Kidney tubule cell (primary cell): Measurements from ENCODE around the gene FMO1.
A peak's percentile ranks its signal among the peaks of the same experiment; 100 is the strongest.
"Not testable (repeated sequence)": the region's sequence is repeated elsewhere in the genome, so short reads cannot be mapped to it uniquely, and the experiment has no call there.

Experiments used
- DNase-seq: peaks from one replicate; pipeline ENCODE4 v3.0.0-alpha.2; 2018; ENCODE audit warnings: low spot score

The FMO1 gene

DNA sequence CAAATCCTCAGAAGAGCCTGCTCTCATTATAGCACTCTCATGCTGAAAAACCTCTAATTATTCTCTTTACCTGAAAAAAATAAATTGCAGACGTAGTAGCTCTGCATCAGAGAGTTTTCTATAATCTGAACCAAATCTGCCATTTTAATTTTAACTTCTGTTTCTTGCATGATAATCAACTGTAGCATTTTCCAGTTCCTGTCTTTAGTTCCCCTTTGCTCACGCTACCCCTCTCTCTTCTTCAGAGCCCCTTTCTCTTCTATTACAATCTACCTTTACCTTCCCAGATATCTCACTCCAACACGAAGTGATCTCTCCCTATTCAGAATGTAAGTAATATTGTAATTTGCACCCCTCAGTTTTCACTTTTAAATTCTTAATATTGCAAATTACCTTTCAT lies 31.4 kb downstream of the FMO1 start:
- DNase-seq: no peak

DNA sequence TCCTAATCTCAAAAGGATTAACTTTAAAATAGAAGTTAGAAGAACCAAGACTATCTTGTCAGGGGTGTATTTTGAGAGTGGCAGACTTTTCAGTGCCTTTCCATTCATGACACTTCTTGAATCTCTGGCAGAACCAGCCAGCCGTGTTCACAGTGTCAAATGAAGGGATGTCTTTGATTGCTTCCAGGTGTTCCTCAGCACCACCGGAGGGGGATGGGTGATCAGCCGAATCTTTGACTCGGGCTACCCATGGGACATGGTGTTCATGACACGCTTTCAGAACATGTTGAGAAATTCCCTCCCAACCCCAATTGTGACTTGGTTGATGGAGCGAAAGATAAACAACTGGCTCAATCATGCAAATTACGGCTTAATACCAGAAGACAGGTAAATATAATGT lies 32.3 kb downstream of the FMO1 start:
- no peak for DNase-seq

GRCh38 chr1:171286032-171286705 lies 37.9 kb downstream of the FMO1 start:
- peak; percentile 77 for DNase-seq

GRCh38 chr1:171290621-171291020 lies 42.3 kb downstream of the FMO1 start:
- DNase-seq: no peak

- DNase-seq: no peak
These were observed 44.5 kb downstream of the FMO1 start for GRCh38 chr1:171292799-171293198.

GRCh38 chr1:171295383-171295782 lies 47.1 kb downstream of the FMO1 start:
- DNase-seq: not testable (repeated sequence)

GRCh38 chr1:171295821-171296220 lies 47.5 kb downstream of the FMO1 start:
- no peak for DNase-seq

- DNase-seq: no peak
These were observed 48.6 kb downstream of the FMO1 start for GRCh38 chr1:171296897-171297296.

GRCh38 chr1:171298696-171299095 lies 50.4 kb downstream of the FMO1 start:
- no peak for DNase-seq

DNA sequence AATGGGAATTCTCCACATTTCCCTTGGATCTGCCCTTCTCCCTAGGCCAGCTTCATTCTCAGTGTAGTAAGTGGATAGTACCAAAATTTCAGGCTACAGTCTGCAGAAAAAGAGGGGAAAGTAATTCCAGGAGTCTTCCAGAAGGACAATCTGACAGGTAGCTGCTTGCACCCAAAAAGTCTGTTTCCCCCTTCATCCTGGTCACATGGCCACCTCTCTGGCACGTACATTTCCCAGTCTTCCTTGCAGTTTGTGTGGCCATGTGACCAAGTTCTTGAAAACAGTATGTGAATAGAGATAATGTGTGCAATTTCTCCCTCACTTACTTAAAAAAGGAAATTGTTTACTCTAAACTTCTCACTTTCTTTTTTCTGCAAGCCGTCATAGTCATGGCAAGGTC lies 51.0 kb downstream of the FMO1 start:
- DNase-seq: no peak

- DNase-seq: no peak
These were observed 52.1 kb downstream of the FMO1 start for GRCh38 chr1:171300401-171300800.

GRCh38 chr1:171310661-171311087 lies 62.4 kb downstream of the FMO1 start:
- peak; percentile 26 for DNase-seq

GRCh38 chr1:171311771-171312558 lies 63.7 kb downstream of the FMO1 start:
- no peak for DNase-seq

GRCh38 chr1:171313319-171313834 lies 65.1 kb downstream of the FMO1 start:
- DNase-seq: no peak

DNA sequence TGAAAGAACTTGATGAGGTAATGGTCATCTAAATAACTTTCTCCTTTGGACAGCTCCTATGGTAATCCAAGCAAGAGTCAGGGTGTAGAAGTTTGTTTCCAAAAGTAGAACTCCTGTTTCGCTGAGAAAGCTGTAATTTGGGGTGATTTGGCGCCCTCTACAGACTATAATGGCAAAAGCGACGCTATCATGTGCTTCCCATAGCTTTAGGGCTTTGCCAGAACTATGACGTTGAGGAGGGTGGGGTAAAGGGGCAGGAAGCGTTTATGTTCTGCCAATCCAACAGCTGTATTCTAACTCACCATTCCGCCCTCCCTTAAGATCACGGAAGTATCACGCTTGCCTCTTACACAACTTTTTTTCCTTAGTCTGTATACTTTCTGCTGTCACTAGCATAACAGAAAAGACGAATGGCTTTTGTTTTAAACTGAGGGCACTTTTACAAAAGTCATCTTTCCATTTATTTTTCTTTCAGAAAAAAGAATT lies 65.6 kb downstream of the FMO1 start, which contains the start of gene FMO4:
FMO4 (plus strand) TSS at position 349 of the 486 bp plus-strand sequence. CDS start 5,643 bp downstream, outside the sequence.
- peak; percentile 97 for DNase-seq

DNA sequence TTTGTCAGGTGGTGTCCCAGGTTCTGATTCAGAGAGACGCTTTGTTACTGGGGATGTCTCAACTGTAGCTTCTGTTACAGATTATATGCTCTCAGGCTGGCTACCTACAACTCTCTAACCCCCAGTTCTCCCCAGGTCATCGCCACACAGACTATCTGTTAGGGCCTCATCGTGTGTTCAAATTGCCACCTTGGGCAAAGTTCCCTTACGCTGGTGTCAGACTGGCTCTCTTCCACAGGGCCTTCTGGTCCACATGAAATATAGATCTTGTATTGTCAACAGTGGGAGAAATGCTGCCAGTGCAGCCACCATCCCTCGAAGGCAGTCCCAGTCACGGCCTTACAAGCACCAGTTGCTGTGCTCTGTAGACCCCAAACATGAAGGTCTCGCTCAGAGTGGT lies 81.0 kb downstream of the FMO1 start:
- DNase-seq: no peak

GRCh38 chr1:171334024-171334640 lies 85.8 kb downstream of the FMO1 start:
- no peak for DNase-seq
